ENCODE data around the gene TMEM242. TPM values are rescaled to one million over a fixed set of nuclear protein-coding genes. Genes with fewer than 3 reads are reported as not detected.

Gene TMEM242
- total RNA-seq, 4 donors from 2014 or later = 5.4 to 9.8 (median 6.0) TPM

DNA sequence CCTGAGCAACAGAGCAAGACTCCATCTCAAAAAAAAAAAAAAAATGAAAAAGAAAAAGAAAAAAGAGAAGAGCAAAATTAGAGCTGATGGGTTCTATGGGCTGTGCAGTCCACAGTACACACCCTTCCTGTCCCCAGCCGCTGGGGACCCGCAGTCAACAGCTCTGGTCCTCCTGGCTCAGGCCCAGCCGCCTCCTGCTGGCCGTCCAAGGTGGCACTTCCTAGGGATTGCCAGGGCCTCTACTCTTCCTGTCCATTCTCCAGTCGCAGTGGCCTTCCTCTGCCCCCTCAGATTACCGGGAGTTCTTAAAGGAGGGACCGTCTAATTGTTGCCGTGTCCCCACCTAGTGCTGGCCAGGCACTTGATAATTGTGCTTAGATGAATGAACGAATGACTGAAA lies 41.7 kb downstream of the TMEM242 start:
- TF ChIP-seq CTCF (IDR thresholded peaks at IDR 0.05; ENCODE audit: low read depth) = no peak

DNA sequence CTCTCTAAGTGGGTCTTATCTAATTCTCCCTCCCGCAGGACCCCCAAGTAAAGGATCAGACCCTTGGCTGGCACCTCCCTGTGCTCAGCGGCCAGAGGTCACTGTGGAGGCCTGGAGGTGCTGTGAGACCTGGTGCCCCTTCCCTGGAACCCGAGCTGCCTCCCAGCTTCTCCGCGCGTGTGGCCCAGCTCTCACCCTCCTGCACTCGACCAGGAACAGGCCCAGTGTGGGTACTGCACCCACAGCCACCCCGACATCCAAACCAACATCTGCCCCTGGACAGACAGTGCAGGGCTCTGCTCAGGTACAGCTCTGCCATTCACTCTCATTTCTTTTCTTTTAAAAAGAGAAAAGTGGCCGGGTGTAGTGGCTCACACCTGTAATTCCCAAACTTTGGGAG lies 42.4 kb downstream of the TMEM242 start:
- TF ChIP-seq CTCF (IDR thresholded peaks at IDR 0.05; ENCODE audit: low read depth) = no peak

GRCh38 chr6:157280157-157280556 lies 43.2 kb downstream of the TMEM242 start:
- TF ChIP-seq CTCF (IDR thresholded peaks at IDR 0.05; ENCODE audit: low read depth) = no peak

- TF ChIP-seq CTCF (IDR thresholded peaks at IDR 0.05; ENCODE audit: low read depth) = no peak
These were observed 45.1 kb downstream of the TMEM242 start for GRCh38 chr6:157278171-157278570.

GRCh38 chr6:157276731-157277130 lies 46.6 kb downstream of the TMEM242 start:
- TF ChIP-seq CTCF (IDR thresholded peaks at IDR 0.05; ENCODE audit: low read depth) = no peak

DNA sequence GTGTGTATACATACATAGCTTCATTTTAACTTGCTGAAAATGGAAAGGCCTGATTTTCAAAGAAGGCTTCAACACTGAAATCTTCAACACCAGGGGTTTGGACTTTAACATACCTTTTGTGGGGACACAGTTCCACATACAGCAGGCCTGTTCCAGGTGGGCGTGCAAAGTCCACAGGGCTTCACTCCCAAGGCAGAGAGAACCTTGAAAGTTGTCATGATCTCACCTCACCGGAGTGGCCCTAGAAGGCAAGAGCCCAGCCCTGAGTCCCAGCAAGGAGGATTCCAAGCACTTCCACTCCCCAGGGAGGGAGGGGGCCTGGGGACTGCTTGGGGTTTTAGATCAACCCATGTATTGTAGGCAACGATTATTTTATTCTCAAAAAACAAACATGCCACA lies 47.2 kb downstream of the TMEM242 start:
- no peak for TF ChIP-seq CTCF (IDR thresholded peaks at IDR 0.05; ENCODE audit: low read depth)

DNA sequence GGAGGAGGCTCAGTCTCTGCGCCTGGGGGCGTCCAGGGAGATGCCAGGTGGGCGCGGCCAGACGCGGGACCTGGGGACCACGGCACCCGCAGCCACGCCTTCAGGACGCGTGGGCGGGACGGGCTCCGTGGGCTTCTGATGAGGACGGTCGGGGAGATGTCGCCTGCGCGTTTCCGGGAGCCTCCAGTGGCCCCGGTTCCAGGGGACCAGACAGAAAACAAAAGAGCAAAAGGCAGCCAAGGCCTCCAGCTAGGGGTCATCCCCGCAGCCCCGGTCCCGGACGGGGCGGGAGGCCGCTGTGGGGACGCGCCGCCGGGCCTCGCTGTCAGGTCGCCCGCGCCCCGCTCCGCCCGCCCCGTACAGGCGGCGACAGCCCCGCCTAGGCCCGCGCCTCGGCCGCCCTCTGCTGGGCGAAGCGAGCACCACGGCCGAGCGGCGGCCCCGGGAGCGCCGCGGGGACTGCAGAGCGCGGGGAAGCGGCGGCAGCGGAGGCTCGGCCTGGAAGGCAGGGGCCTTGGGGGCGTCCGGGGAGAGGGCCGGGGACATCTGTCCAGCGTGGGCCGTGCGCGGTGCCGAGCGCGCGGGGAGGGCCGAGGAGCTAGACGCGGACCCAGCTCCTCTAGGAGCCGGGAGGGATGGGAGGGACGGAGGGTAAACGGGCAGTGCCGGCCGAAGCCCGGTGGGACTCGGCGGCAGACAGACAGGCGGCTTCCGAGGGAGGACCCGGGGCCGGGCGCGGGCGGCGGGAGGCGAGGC lies 48.7 kb downstream of the TMEM242 start:
- no peak for TF ChIP-seq CTCF (IDR thresholded peaks at IDR 0.05; ENCODE audit: low read depth)
